GM21717 (cell line): ENCODE results near the gene MAD1L1.

Experiments used
- ATAC-seq: cut with Tn5 transposase; IDR thresholded peaks from one replicate; pipeline ENCODE4 v1.9.1; 2021; ENCODE audit warnings: mild to moderate bottlenecking, moderate library complexity; ENCODE audit not compliant: unreplicated experiment

The MAD1L1 gene

GRCh38 chr7:1995426-1995825 is 237.3 kb downstream of the MAD1L1 start:
- ATAC-seq, result no peak

DNA sequence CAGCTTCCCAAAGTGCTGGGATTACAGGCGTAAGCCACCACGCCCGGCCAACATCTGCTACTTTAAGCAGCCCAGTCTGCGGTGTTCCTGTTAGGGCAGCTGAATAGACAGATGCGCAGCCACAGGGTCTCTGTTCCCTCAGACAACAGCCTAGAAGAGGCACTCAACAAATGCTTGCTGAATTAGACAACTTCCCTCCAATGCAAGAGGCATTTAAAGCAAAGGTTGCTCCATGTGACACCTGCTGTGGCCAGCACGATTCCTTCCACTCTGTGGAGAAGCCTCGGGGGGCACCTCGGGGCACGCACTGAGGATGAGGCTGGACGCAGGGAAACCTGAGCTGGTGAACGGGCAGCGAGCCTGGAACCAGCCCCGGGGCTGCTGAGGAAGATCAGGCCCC is 237.8 kb downstream of the MAD1L1 start:
- no peak for ATAC-seq

DNA sequence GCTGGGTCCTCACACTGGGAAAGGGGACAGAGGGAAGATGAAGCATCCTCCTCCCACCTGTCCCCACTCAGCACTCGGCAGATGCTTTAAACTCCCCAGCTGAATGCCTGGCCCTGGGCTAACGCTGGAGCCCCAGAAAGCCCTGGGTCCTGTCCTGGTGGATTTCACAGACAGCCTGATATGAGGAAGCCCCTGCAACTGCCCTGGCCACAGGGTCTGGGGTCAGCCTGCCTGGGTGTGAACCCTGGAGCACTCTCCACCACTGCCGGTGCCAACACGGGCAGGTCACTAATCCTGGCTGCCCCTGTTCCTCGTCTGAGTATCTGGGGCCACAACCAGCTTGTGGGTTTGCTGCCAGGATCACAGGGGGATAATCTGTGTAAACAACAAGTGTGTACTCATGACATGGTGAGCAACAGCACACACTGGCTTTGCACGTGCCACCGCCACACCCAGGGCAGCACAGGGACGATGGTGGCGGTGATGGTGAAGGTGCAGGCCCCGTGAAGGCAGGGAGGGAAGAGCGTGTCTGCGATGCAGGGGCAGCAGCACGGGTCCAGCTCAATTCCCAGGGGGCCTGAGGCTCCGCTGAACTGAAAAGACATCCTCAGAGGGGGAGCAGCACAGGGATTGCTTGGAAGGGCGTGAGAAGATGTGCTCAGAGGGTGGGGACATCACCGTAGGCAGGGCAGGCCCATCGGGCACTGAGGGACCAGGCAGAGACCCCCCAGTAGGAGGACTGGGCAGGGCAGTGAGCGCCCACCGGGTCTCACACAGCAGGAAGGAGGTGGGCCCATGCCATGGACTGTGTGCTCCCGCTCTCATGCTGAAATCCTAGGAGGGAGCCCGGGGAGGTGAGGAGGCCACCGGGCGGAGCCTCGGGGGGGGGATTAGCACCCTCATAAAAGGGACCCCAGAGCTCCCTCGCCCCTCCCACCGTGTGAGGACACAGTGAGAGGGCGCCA is 238.7 kb downstream of the MAD1L1 start:
- ATAC-seq, result no peak

GRCh38 chr7:1993031-1993695 is 239.6 kb downstream of the MAD1L1 start:
- ATAC-seq, result no peak

DNA sequence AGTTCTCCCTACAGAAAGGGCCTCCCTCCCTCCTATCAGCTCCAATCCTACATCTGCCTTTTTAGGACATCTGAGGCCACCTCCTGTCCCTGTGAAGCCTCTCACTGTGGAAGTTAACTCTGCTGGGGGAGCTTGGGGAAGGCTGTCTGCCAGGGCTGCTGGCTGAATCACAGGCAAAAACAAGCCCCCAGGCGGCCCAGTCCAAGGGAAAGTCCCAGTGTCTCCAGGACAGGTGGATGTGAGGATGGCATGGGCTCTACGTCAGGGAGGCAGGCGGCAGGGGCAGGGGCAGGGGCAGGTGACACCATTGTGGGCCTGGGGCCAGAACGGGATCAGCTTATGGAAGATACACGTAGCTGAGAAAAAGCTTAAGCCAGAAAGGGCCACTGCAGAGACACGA is 240.2 kb downstream of the MAD1L1 start:
- no peak for ATAC-seq

- no peak for ATAC-seq
Measured at GRCh38 chr7:1990001-1990670, 242.6 kb downstream of the MAD1L1 start.

DNA sequence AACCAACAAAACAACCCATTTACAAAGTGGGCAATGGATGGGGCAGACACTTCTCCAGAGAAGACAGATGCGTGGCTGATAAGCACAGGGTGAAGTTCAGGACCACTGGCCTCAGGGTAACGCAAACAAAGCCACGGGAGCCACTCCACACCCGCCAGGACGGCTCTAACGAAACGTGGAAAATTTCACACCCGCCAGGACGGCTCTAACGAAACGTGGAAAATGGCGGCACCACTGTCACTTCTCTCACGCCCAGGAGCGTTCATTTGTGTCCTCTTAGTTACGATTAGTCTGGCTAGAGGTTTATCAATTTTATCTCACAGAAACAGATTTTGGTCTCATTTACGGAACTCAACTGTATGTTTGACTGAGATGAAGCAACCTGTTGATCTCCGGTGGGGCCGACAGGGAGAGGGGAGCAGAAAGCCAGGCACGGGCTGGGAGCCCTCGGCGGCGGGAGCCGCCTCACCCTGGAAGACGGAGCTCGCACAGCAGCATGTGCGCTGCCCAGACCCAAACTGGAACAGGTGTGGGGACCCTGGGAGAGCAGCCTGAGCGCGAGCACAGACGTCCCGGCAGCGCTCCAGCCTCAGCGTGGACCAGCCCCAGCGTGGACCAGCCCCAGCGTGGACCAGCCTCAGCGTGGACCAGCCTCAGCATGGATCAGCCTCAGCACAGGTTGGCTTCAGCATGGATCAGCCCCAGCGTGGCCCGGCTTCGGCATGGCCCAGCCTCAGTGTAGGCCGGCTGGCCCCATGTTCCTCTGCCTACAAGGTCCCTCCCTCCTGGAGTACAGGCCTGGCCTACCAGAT is 243.5 kb downstream of the MAD1L1 start:
- ATAC-seq, result no peak

DNA sequence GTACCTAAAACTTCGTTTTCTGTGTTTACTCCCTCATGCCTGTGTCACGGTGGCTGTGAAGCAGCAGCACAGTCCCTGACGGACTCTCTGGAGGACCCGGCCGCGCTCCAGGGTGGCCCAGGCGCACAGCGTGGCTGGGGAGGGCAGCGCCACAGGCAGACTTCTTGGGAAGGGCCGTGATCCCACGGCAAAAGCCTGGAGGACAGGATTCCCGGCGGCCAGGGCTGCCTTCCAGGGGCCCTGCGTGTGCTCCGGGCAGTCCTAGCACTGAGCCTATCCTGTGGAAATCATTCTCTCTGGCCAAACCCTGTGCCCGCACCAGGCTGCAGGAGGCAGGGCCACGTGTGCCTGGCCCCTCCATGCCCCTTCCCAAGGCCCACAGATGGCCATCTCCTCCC is 244.2 kb downstream of the MAD1L1 start:
- ATAC-seq, result no peak

DNA sequence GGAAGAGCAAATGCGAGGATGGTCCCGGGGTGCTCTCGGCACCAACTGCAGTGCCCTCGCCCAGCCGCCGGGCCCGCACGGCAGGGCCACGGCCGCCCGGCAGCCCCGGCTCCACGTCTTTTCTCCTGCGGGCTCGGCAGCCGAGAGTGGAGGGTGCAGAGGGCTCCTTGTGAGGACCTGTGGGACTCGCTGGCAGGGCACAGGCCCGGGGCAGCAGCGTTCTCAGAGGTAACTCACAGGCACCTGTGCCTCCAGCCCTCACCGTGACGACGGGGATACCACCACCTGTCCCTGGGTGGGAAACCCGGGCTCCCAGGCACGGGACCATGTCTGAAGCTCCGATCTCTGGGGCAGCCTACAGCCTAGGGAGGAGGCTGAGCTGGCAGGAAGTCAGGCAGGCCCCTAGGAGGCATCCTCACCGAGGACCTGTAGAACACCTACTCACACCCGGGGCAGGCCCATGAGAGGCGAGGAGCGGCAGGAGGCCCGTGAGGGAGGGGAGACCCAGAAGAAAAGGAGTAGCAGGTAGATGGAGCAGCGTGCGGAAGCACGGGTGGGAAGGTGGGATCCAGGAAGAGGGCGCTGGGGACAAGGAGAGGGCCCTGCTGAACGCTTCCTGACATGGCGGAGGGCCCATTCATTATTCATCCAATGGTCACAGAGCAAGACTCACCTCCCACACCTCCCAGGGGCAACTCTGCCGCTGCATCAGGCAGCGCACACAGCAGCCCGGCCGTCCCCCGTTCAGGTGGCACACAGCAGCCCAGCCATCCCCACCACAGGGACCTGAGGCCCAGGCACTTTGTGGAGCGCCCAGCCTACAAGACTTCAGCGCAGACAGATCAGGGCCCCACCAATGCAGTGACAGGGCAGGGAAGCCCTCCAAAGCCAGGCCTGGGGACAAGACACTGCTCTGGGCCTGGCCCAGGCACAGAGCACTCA is 244.9 kb downstream of the MAD1L1 start:
- no peak for ATAC-seq

DNA sequence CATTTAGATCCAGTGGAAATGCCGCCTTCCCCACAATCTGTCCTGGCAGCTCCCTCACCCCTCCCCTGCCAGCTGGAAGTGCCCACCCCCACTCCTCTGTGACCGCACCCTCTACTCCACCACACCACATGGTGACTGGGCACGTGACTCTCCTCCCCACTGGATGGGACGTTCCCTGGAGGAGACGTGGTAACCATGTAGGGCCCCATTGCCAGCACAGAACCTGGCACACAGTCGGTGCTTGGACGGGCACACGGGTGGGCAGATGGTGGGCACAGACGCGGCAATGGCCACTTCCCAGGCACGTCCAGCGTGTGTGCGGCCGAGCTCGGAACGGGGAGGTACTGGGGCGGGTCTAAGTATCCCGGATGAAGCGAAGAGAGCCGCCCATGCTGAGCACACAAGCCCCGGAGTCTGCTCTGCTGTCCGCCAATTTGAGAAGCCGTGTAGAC is 245.6 kb downstream of the MAD1L1 start:
- ATAC-seq, result no peak

- no peak for ATAC-seq
Measured at GRCh38 chr7:1986366-1987083, 246.2 kb downstream of the MAD1L1 start.

- no peak for ATAC-seq
Measured at GRCh38 chr7:1985936-1986335, 246.8 kb downstream of the MAD1L1 start.

DNA sequence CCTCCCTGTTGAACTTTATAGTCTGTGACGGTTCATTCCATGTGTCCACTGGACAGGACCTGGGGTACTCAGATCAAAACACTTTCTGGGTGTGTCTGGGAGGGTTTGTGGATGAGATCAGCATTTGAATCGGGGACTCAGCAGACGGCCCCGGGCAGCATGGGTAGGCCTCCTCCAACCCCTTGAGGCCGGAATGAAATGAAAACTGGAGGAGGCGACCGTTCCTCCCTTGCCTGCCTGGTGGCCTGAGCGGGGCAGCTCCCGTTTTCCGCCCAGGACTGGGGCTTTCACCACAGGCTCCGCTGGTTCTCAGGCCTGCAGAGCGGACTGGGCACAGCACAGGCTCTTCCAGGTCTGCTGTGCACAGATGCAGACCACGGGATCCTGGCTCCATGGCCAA is 247.7 kb downstream of the MAD1L1 start:
- ATAC-seq, result no peak

- ATAC-seq, result no peak
Measured at GRCh38 chr7:1981878-1982230, 250.9 kb downstream of the MAD1L1 start.

DNA sequence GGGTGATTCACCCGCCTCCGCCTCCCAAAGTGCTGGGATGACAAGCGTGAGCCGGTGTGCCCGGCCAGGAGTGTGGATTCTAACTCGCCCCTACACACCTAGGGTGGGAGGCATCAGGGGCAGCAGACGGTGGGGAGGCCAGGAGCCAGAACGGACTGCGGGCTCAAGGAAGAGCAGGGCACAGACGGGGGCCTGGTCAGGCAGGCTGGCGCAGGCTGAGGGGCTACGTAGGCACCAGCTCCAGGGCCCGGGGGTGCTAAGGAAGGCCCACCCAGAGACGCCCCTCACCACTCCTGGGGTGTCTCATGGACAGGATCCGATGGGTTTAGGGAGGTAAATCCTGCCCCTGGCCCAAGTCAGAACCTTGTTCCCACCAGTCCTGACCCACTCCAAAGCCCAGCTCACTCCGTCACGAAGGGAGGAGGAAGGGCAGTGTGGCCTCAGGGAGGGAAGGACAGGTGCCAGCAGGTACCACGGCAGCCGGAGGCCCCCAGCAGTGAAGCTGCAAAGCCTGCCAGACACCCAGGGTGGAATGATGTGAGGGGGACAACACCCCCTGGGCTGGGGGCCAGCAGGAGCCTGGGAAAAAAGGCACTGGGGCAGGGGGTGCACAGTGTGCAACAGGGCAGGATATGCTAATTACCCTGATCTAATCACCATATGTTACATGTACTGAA is 251.4 kb downstream of the MAD1L1 start:
- ATAC-seq, result no peak

DNA sequence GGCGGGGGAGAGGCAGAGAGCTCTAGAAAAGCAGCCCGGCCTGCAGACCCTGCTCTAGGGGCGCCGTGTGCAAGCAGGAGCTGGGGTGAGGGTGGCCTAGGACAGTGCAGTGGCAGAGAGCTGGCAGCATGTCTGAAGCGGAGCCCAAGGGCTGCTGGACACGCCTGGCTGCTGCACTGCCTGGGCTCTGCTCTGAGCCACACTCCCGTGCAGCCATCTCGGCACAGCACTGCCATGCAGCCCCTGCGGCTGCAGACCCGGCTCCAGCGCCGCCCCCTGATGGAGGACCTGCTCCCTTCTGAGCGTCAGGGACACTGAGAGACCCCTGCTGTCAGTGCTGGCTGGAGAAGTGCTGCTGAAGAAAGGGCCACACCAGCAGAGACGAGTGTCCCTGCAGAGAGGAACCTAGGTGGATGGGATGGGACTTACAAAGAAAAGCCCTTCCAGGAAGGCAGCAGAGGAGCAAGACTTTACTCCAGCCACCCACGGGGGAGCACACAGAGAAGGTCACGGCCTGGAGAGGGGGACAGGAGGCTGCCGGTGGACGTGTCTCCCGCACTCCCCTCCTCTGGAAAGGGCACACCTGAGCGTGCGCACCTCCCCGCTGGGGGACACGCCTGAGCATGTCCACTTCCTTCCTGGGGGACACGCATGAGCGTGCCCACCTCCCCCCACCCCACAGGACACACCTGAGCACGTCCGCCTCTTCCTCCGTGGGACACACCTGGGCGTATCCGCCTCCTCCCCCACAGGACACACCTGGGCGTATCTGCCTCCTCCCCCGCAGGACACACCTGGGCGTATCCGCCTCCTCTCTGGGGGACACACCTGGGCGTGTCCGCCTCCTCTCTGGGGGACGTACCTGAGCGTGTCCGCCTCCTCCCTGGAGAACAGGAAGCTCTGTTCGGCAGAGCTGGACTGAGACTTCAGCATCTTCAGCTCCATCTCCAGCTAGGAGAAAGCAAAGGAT is 252.9 kb downstream of the MAD1L1 start:
- peak; percentile 49 for ATAC-seq
